ENCODE data around the gene EDRF1.
"Not testable (repeated sequence)": the region's sequence is repeated elsewhere in the genome, so short reads cannot be mapped to it uniquely, and the experiment has no call there.

EDRF1 gene

GRCh38 chr10:125719173-125720001, at the start of gene EDRF1:
Gene EDRF1, plus strand, starts transcription at chr10:125719709. Its CDS starts 99 bp downstream, at chr10:125719808.
- DNase-seq (ENCODE audit: low read depth): peak; percentile 99

GRCh38 chr10:125672884-125673283, 46.6 kb upstream of the EDRF1 start:
- DNase-seq (ENCODE audit: low read depth): no peak

GRCh38 chr10:125679436-125679835, 40.1 kb upstream of the EDRF1 start:
- DNase-seq (ENCODE audit: low read depth): no peak

- no peak for DNase-seq (ENCODE audit: low read depth)
Measured at GRCh38 chr10:125683063-125683462, 36.4 kb upstream of the EDRF1 start, which contains the start of gene TEX36. Gene TEX36, minus strand, starts transcription at chr10:125683163. Its CDS starts 174 bp downstream, at chr10:125682989.

GRCh38 chr10:125683821-125684220, 35.7 kb upstream of the EDRF1 start:
- no peak for DNase-seq (ENCODE audit: low read depth)

- DNase-seq (ENCODE audit: low read depth): no peak
Measured at GRCh38 chr10:125684581-125684980, 34.9 kb upstream of the EDRF1 start.

GRCh38 chr10:125687507-125688185, 31.9 kb upstream of the EDRF1 start:
- DNase-seq (ENCODE audit: low read depth): no peak

GRCh38 chr10:125689955-125690569, 29.4 kb upstream of the EDRF1 start:
- no peak for DNase-seq (ENCODE audit: low read depth)

GRCh38 chr10:125691160-125691981, 28.1 kb upstream of the EDRF1 start:
- no peak for DNase-seq (ENCODE audit: low read depth)

- DNase-seq (ENCODE audit: low read depth): no peak
Measured at GRCh38 chr10:125692196-125692595, 27.3 kb upstream of the EDRF1 start.

- no peak for DNase-seq (ENCODE audit: low read depth)
Measured at GRCh38 chr10:125692601-125693523, 26.6 kb upstream of the EDRF1 start.

GRCh38 chr10:125693524-125693847, 26.0 kb upstream of the EDRF1 start:
- DNase-seq (ENCODE audit: low read depth): no peak

GRCh38 chr10:125694883-125695282, 24.6 kb upstream of the EDRF1 start:
- DNase-seq (ENCODE audit: low read depth): no peak

GRCh38 chr10:125696884-125697283, 22.6 kb upstream of the EDRF1 start:
- DNase-seq (ENCODE audit: low read depth): not testable (repeated sequence)

GRCh38 chr10:125698481-125698998, 21.0 kb upstream of the EDRF1 start:
- DNase-seq (ENCODE audit: low read depth): no peak

GRCh38 chr10:125699562-125700143, 19.9 kb upstream of the EDRF1 start:
- no peak for DNase-seq (ENCODE audit: low read depth)

GRCh38 chr10:125700355-125700911, 19.1 kb upstream of the EDRF1 start:
- no peak for DNase-seq (ENCODE audit: low read depth)

GRCh38 chr10:125707541-125708468, 11.7 kb upstream of the EDRF1 start:
- DNase-seq (ENCODE audit: low read depth): no peak

GRCh38 chr10:125708971-125709503, 10.5 kb upstream of the EDRF1 start:
- no peak for DNase-seq (ENCODE audit: low read depth)

All from activated T-helper 9 cell treated with anti-CD3 and anti-CD28 coated beads, Interleukin-2, amount 50 U/mL, for 16 hours (primary cell).